AG10803 (cell line): Measurements from ENCODE around the gene LEF1.
"Not testable (repeated sequence)": the region's sequence is repeated elsewhere in the genome, so short reads cannot be mapped to it uniquely, and the experiment has no call there.

ENCODE experiments used
- DNase-seq: peaks from one replicate; pipeline ENCODE4 v3.0.0; 2010; ENCODE audit warnings: low read depth
- H3K4me3 ChIP-seq: 2 replicates; pipeline ENCODE4 v1.5.1; 2011; ENCODE audit warnings: mild to moderate bottlenecking, low read length, control low read depth
- TF ChIP-seq, protein P1 (sequence below): conservative IDR thresholded peaks from 2 replicates; pipeline ENCODE4 v1.5.1; 2011; ENCODE audit warnings: mild to moderate bottlenecking, low read length, control low read depth, inconsistent platforms

Gene LEF1

DNA sequence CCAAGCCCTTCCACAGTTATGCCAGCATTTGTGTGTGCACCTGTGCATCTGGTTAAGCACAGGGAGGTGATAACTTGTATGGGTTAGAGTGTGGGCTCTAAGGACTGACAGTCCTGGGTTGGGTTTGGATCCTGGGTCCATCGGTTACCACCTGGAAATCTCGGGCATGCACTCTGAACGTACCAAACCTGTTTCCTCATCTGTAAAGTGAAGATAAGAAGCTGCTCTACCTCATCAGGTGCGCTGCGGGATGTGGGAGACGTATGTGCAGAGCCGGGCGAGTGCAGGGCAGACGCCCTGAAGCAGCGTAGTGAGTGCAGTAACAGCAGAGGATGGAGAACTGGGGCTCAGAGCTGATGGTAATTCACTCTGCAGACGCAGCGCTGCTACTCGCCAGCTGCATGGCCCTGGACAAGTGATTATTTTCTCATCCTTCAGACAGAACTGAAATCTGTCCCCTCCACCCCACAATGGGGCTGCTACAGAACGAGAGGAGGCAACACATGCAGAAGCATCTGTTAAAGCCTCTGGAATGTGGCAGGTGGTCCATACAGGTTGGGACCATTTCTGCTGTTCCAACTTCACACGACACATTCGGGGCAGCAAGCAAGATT is 114.6 kb downstream of the LEF1 start:
- TF ChIP-seq, protein P1, sequence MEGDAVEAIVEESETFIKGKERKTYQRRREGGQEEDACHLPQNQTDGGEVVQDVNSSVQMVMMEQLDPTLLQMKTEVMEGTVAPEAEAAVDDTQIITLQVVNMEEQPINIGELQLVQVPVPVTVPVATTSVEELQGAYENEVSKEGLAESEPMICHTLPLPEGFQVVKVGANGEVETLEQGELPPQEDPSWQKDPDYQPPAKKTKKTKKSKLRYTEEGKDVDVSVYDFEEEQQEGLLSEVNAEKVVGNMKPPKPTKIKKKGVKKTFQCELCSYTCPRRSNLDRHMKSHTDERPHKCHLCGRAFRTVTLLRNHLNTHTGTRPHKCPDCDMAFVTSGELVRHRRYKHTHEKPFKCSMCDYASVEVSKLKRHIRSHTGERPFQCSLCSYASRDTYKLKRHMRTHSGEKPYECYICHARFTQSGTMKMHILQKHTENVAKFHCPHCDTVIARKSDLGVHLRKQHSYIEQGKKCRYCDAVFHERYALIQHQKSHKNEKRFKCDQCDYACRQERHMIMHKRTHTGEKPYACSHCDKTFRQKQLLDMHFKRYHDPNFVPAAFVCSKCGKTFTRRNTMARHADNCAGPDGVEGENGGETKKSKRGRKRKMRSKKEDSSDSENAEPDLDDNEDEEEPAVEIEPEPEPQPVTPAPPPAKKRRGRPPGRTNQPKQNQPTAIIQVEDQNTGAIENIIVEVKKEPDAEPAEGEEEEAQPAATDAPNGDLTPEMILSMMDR, result no peak

GRCh38 chr4:108053251-108053711 is 115.5 kb downstream of the LEF1 start:
- TF ChIP-seq, protein P1, result no peak
- no peak overlapping the region for H3K4me3 ChIP-seq
- DNase-seq, result no peak

More for the DNA sequence above, 114.6 kb downstream of the LEF1 start:
- H3K4me3 ChIP-seq, result no peak overlapping the region
- no peak for DNase-seq

DNA sequence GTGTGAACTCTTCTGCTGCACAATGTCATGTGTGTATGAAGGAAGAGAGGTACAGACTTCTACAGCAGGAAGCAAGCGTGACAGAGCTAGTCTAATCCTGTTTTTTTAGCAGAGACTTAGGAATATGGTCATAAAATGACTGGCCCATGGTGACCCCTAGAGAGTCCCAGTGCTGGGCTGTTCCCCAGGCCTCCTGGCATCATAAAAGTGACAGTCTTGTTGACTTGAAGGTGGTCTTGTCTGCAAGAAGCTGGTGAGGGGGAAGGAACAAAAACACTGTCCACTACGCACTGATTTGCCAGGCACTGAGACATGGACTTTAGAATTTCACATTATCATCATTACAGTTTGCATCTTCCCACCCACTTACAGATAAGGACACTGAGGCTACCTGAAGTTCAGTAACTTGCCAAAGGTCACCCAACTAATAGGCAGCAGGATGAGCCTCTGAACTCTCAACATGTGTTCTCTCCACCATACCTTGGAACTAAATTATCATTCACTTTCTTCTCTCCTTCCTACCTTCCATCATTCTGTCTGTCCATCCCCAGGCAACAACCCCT is 116.1 kb downstream of the LEF1 start:
- TF ChIP-seq, protein P1, result no peak
- no peak overlapping the region for H3K4me3 ChIP-seq
- no peak for DNase-seq

DNA sequence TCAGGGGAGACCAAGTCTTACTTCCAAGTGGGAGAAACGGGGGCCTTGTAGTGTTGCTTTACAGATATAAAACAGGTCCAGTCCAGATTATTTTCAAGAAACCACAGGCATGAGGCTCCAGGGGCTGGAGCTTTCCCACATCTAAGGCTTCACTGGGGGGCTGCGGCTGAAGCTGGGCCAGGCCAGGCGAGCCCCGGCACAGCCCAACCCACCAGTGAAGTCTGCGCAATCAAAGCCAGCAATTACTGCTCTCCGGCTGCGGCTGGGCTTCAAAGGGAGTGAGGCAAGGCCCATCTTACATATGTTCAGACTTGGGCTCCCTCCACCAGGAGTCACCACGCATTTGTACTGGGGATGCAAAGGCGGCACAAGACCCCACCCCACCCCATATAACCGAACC is 117.4 kb downstream of the LEF1 start:
- H3K4me3 ChIP-seq, result no peak overlapping the region
- DNase-seq, result no peak
- TF ChIP-seq, protein P1, result no peak

DNA sequence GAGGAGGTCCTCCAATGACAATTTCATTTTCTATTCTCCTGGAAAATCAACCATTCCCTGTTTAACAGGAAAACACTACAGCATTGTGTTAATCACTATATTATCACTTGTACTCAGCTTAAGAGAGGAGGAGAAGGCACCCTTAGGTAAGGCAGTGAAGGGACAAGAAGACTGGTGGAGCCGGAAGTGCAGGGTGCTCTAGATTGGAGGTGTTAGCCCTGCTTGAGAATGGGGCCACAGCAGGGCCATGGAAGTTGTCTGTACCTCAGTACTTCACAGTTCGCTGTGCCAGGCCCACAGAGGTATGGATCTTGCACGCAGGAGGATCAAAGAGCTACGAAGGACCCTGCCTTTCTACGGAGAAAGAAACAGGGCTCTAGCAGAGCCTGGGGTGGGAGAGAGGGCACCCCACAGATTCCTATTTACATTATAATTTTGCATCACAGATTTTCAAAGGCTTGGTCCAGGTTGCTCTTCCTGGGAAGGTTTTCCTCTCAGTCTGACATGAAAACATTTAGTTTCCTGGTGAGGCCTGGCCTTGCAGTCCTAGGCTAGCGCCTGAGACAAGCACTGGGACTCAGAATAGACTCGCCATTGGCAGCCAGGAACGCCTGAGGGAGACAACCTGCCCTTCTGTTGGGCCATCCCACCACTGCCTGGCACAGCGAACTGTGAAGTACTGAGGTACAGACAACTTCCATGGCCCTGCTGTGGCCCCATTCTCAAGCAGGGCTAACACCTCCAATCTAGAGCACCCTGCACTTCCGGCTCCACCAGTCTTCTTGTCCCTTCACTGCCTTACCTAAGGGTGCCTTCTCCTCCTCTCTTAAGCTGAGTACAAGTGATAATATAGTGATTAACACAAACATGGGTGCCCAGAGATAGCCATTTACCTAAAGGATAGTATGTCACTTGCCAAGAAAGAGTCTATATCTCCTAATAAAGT is 118.3 kb downstream of the LEF1 start:
- DNase-seq, H3K4me3 ChIP-seq: not testable (repeated sequence)

- no peak overlapping the region for H3K4me3 ChIP-seq
Measured at GRCh38 chr4:108049406-108049805, 119.3 kb downstream of the LEF1 start.

GRCh38 chr4:108048997-108049396 is 119.7 kb downstream of the LEF1 start:
- no peak overlapping the region for H3K4me3 ChIP-seq
- no peak for DNase-seq
- TF ChIP-seq, protein P1, result no peak

More at GRCh38 chr4:108049406-108049805, 119.3 kb downstream of the LEF1 start:
- TF ChIP-seq, protein P1, result no peak
- DNase-seq, result no peak
